SK-N-SH (cell line): ENCODE measurements around the gene RMDN3.

Experiments
- CTCF ChIP-seq: fragments of 200-600 bp; sonication (generic); IDR thresholded peaks from 2 replicates; pipeline ENCODE4 v1.6.1; 2017; ENCODE audit warnings: antibody characterized with exemption, mild to moderate bottlenecking, moderate library complexity
- ELF1 ChIP-seq: IDR thresholded peaks from 2 replicates; pipeline ENCODE4 v1.4.0; 2012
- GATA2 ChIP-seq: sonication (generic); formaldehyde crosslinking; IDR thresholded peaks from 2 replicates; pipeline ENCODE4 v1.5.0; 2020; ENCODE audit warnings: mild to moderate bottlenecking, missing genetic modification reagents
- JUND ChIP-seq: IDR thresholded peaks from 2 replicates; pipeline ENCODE4 v1.4.0; 2012
- MAX ChIP-seq: IDR thresholded peaks from 2 replicates; pipeline ENCODE4 v1.4.0; 2012; ENCODE audit warnings: low read depth
- POLR2AphosphoS5 ChIP-seq: IDR thresholded peaks from 2 replicates; pipeline ENCODE4 v1.6.1; 2012; ENCODE audit warnings: low read depth, low read length
- RCOR1 ChIP-seq: fragments of 150-350 bp; IDR thresholded peaks from 2 replicates; pipeline ENCODE4 v1.6.1; 2017; ENCODE audit warnings: antibody characterized with exemption, low read length
- RFX5 ChIP-seq: IDR thresholded peaks from 2 replicates; pipeline ENCODE4 v1.6.1; 2012; ENCODE audit warnings: mild to moderate bottlenecking, improper control_type of control experiment, low read length
- ZBTB33 ChIP-seq: IDR thresholded peaks from 2 replicates; pipeline ENCODE4 v1.4.0; 2012; ENCODE audit warnings: low read depth, borderline replicate concordance
- TF ChIP-seq, protein P1 (sequence below): fragments of 150-350 bp; IDR thresholded peaks from 2 replicates; pipeline ENCODE4 v1.6.1; 2017; ENCODE audit warnings: antibody characterized with exemption, low read length, low read depth, borderline replicate concordance
- TF ChIP-seq, protein P2 (sequence below): fragments of 150-350 bp; IDR thresholded peaks from 2 replicates; pipeline ENCODE4 v1.6.1; 2016; ENCODE audit warnings: mild to moderate bottlenecking, low read depth, low read length

DNA sequence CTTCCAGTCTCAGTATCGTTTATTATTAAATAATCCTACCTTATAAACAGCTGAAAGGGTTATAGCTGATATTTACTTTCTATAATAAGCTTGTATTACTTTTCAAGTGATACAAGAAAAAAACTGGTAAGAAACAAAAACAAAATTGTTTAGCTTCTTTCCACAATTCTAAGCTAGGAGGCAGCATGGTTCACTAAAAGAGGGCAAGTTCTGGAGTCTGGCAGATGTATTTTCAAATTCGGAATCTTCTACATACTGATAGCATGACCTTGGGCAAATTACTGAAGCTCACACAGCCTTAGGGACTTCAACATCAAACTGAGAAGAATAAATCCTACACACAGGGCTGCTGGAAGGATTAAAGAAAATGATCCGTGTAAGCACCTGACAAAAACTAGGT is 30.1 kb upstream of the RMDN3 start:
- TF ChIP-seq CTCF = no peak
- TF ChIP-seq RFX5 = no peak
- no peak for TF ChIP-seq RCOR1
- TF ChIP-seq, protein P1, sequence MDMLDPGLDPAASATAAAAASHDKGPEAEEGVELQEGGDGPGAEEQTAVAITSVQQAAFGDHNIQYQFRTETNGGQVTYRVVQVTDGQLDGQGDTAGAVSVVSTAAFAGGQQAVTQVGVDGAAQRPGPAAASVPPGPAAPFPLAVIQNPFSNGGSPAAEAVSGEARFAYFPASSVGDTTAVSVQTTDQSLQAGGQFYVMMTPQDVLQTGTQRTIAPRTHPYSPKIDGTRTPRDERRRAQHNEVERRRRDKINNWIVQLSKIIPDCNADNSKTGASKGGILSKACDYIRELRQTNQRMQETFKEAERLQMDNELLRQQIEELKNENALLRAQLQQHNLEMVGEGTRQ = no peak
- TF ChIP-seq ZBTB33 = no peak
- TF ChIP-seq ELF1 = no peak
- TF ChIP-seq, protein P2, sequence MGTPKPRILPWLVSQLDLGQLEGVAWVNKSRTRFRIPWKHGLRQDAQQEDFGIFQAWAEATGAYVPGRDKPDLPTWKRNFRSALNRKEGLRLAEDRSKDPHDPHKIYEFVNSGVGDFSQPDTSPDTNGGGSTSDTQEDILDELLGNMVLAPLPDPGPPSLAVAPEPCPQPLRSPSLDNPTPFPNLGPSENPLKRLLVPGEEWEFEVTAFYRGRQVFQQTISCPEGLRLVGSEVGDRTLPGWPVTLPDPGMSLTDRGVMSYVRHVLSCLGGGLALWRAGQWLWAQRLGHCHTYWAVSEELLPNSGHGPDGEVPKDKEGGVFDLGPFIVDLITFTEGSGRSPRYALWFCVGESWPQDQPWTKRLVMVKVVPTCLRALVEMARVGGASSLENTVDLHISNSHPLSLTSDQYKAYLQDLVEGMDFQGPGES = no peak
- no peak for TF ChIP-seq POLR2AphosphoS5
- TF ChIP-seq JUND = no peak
- no peak for TF ChIP-seq MAX
- TF ChIP-seq GATA2 = no peak
